HG03108 (cell line): ENCODE data around the gene PRM2.

Experiments used
- ATAC-seq: cut with Tn5 transposase; IDR thresholded peaks from one replicate; pipeline ENCODE4 v1.9.1; 2021; ENCODE audit warnings: moderate library complexity; ENCODE audit not compliant: unreplicated experiment

PRM2 gene

DNA sequence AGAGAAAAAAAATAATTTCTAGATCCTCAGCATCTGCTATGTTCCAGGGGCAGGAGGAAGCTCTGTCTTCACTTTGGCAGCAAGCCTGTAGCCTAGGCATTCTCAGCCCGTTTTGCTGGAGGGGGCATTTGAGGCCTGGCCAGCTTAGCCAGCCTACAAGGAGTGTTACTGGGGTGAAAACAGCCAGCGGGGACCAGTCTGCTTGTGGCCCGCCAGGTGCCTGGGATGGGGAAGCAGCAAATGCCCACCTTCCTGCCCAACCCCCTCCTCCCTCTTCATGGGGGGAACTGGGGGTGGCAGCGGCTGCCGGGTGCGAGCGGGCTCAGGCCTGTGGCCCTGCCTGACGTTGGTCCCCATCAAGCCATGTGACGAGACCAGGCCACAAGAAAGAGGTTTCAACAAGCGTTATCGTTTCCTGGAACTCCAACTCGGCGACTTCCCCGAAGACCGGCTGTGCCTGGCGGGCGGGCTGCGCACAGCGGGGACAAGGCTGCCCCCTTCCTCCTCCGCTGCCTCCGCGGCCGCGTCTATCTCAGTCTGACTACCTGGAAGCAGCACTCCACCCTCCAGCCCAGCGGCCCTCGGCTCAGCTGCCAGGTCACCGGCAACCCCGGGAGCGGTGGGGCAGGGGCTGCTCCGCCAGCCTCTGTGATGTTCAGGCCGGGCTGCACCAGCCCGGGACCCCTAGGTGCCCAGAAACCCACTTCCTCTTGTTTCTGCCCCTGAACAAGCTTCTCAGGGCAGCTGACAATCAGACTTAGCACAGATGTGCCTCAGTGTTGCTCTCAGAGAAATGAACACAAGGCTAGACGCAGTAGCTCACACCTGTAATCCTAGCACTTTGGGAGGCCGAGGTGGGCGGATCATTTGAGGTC is 43.2 kb downstream of the PRM2 start:
- peak; percentile 70 for ATAC-seq

DNA sequence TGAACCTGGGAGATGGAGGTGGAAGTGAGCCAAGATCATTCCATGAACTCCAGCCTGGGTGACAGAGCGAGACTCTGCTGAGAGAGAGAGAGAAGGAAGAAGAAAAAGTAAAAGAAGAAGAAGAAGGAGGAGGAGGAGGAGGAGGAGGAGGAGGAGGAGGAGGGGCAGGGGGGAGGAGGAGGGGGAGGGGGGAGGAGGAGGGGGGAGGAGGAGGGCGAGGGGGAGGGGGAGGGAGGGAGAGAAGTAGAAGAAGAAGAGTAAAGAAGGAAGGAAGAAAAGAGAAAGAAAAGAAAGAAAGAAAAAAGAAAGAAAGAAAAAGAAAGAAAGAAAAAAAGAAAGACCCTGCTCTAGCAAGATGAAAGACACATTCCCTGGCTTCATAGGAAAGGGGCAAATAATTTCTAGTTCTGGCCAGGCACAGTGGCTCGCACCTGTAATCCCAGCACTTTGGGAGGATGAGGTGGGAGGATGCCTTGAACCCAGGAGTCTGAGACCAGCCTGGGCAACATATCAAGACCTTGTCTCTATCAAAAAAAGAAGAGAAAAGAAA is 43.9 kb downstream of the PRM2 start:
- no peak for ATAC-seq

DNA sequence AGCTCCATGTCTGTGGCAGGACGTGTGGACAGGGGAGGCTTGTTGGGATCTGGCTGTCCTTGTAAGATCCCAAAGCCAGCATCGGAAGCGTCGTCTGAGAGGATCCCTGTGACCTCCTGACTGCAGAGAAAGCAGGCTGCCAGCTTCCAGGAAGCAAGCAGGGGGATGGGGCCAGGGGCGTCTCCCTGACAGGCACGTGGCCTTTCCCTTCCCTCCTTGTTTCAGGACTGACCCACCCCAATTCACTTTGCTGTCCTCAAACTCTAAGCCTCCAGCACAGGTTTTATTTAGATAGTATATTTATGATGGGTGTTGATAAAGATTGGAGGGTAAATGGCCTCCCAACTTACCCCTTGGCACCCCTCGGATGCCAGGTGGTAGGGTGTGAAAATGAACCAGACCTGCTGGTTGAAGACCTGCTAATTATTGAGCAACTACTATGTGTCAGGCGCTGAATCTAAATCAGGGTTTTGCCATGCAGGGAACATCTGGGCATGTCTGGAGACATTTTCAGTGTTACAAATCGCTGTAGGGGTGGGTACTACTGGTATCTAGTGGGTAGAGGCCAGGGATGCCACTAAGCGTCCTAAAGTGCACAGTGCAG is 44.8 kb downstream of the PRM2 start:
- ATAC-seq, result no peak

DNA sequence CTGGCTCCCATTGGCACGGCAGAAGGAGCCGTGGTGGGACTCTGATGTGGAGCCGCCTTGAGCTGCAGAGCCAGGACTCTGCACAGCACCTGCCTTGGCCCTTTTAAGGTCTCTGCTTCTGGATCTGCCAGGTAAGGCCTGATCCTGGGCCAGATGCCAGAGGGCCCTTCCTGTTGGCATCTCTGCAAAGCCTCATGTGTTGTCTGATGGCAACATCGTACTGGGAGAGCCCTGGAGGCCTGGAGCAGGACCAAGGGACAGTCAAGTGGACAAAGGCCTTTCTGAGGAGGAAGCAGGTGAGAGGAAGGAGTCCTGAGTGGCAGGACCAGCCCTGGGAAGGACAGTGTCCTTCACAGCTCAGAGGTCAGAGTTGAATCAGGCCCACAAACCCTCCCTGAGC is 46.4 kb downstream of the PRM2 start:
- no peak for ATAC-seq

DNA sequence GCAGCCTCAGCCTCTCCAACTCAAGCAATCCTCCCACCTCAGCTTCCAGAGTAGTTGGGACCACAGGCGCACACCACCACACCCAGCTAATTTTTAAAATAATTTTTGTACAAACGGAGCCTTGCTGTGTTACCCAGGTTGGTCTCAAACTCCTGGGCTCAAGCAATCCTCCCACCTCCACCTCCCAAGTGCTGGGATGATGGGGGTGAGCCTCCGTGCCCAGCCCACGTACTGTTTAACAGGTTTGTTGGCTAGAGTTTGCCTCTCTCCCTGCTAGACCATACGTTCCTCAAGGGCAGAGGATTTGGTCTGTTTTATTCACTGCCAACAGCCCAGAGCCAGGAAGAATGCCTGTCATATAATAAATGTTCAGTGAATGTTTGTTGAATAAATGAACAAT is 46.8 kb downstream of the PRM2 start:
- ATAC-seq, result no peak

DNA sequence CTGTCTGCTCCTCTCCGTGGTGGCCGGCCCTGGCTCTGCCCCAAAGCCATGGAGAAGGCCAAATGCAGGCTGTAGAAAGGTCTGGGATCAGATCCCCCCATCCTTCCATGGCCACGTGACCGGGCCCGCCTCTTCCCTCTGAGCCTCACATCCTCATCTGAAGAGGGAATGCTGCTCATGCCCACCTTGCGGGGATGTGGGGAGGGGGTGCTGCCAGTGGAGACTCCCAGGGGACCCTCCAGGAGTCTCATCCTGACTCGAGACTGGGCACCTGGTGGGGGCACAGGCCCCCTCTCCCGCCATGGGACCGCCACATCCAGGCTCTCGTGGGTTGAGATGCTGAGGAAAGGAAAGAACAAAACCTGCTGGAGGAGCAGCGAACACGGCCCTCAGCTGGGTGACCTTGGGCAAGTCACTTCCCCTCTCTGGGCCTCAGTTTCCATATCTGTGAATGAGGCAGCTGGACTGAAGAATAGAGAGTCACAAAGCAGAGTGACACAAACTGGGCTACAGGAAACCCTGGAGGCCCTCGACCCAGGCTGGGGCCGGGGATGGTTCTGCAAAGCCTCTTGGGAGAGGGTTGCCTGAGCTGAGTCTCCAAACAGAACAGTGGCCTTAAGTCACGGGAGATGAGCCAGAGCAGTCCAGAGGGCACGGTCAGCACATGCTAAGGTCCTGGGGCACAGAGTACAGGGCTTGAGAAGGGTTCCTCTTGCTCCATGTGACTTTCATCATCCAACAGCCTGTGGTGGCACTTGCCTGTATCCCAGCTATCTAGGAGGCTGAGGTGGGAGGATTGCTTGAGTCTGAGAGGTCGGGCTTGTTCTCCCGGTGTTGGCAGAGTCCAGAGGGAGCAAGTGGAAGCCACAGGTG is 50.4 kb downstream of the PRM2 start:
- no peak for ATAC-seq
